DOHH2 (cell line): ENCODE results near the gene IL1RL2.

ENCODE experiments used
- CTCF ChIP-seq: fragments of 200-600 bp; sonication (generic); IDR thresholded peaks from one replicate; pipeline ENCODE4 v1.5.1; 2014; ENCODE audit warnings: antibody characterized with exemption, mild to moderate bottlenecking, low read depth, low read length; ENCODE audit not compliant: poor library complexity, severe bottlenecking
- EZH2phosphoT487 ChIP-seq: fragments of 200-600 bp; sonication (generic); IDR thresholded peaks from 2 replicates; pipeline ENCODE4 v1.6.1; 2017; ENCODE audit warnings: borderline replicate concordance, mild to moderate bottlenecking, antibody characterized with exemption, low read length, moderate library complexity, mixed read lengths

GRCh38 chr2:102268510-102269199 is 81.8 kb downstream of the IL1RL2 start:
- TF ChIP-seq CTCF (no peak), EZH2phosphoT487 (no peak)
